HepG2 (cell line): Measurements from ENCODE around the gene SLX9. TPM values are rescaled to one million over a fixed set of nuclear protein-coding genes. Genes with fewer than 3 reads are reported as not detected.
A peak's percentile ranks its signal among the peaks of the same experiment; 100 is the strongest.

Experiments used
- ARNTL ChIP-seq: sonication (generic); formaldehyde crosslinking; IDR thresholded peaks from 2 replicates; pipeline ENCODE4 v1.4.0; 2020; ENCODE audit warnings: mild to moderate bottlenecking, missing genetic modification reagents
- CBX2 ChIP-seq, 2 experiments: fragments of 200-600 bp in 1 of 2; sonication (generic); formaldehyde crosslinking in 1 of 2; IDR thresholded peaks; 2 replicates each; pipeline versions ENCODE4 v1.7.0 to v1.8.1; 2018 to 2022; ENCODE audit warnings: low read depth in 2 of 2, low read length in 1 of 2, mild to moderate bottlenecking in 1 of 2, missing genetic modification reagents in 1 of 2
- CCAR2 ChIP-seq: fragments of 200-400 bp; formaldehyde crosslinking; optimal IDR thresholded peaks from 2 replicates; pipeline ENCODE3; 2018; ENCODE audit warnings: low read depth, mild to moderate bottlenecking, low read length, moderate library complexity
- ETV5 ChIP-seq: IDR thresholded peaks from 2 replicates; pipeline ENCODE4 v1.6.1; 2018; ENCODE audit warnings: missing biosample characterization, missing genetic modification reagents, inconsistent platforms, borderline replicate concordance
- GATAD2A ChIP-seq: IDR thresholded peaks from 2 replicates; pipeline ENCODE4 v1.6.1; 2016
- HCFC1 ChIP-seq: fragments of 150-350 bp; IDR thresholded peaks from 2 replicates; pipeline ENCODE4 v1.6.1; 2014; ENCODE audit warnings: low read depth, low read length
- HNRNPL ChIP-seq: fragments of 200-400 bp; formaldehyde crosslinking; IDR thresholded peaks from 2 replicates; pipeline ENCODE4 v1.6.1; 2017; ENCODE audit warnings: mild to moderate bottlenecking, low read depth, low read length
- ISL2 ChIP-seq: sonication (generic); formaldehyde crosslinking; IDR thresholded peaks from 2 replicates; pipeline ENCODE4 v1.5.0; 2020; ENCODE audit warnings: missing genetic modification reagents
- MBD4 ChIP-seq: IDR thresholded peaks from 2 replicates; pipeline ENCODE4 v1.6.1; 2012; ENCODE audit warnings: low read length, inconsistent platforms, borderline replicate concordance
- NAIF1 ChIP-seq: sonication (generic); formaldehyde crosslinking; IDR thresholded peaks from 2 replicates; pipeline ENCODE4 v1.5.0; 2020; ENCODE audit warnings: mild to moderate bottlenecking, missing genetic modification reagents, borderline replicate concordance
- RXRA ChIP-seq: sonication (generic); formaldehyde crosslinking; IDR thresholded peaks from 2 replicates; pipeline ENCODE4 v1.5.1; 2020; ENCODE audit warnings: missing genetic modification reagents
- SP5 ChIP-seq: IDR thresholded peaks from 2 replicates; pipeline ENCODE4 v1.6.1; 2016; ENCODE audit warnings: low read depth, borderline replicate concordance
- TCF7 ChIP-seq: sonication (generic); IDR thresholded peaks from 2 replicates; pipeline ENCODE4 v1.6.1; 2016; ENCODE audit warnings: antibody characterized with exemption, low read depth
- THRA ChIP-seq: sonication (generic); formaldehyde crosslinking; IDR thresholded peaks from 2 replicates; pipeline ENCODE4 v1.4.0; 2020; ENCODE audit warnings: missing genetic modification reagents, borderline replicate concordance
- U2AF1 ChIP-seq: fragments of 200-400 bp; formaldehyde crosslinking; optimal IDR thresholded peaks from 2 replicates; pipeline ENCODE3; 2017; ENCODE audit warnings: mild to moderate bottlenecking, low read depth, low read length
- ZFP36L2 ChIP-seq: sonication (generic); formaldehyde crosslinking; IDR thresholded peaks from 2 replicates; pipeline ENCODE4 v1.4.0; 2020; ENCODE audit warnings: missing genetic modification reagents
- ZNF205 ChIP-seq: IDR thresholded peaks from 2 replicates; pipeline ENCODE4 v1.6.1; 2018; ENCODE audit warnings: missing biosample characterization, missing genetic modification reagents
- ZNF225 ChIP-seq: sonication (generic); formaldehyde crosslinking; IDR thresholded peaks from 2 replicates; pipeline ENCODE4 v1.4.0; 2020; ENCODE audit warnings: mild to moderate bottlenecking, missing genetic modification reagents
- ZNF256 ChIP-seq: sonication (generic); formaldehyde crosslinking; conservative IDR thresholded peaks from 2 replicates; pipeline ENCODE4 v1.4.0; 2020; ENCODE audit warnings: missing genetic modification reagents
- ZNF550 ChIP-seq: sonication (generic); formaldehyde crosslinking; IDR thresholded peaks from 2 replicates; pipeline ENCODE4 v1.4.0; 2020; ENCODE audit warnings: mild to moderate bottlenecking, missing genetic modification reagents, borderline replicate concordance
- ZNF720 ChIP-seq: sonication (generic); formaldehyde crosslinking; IDR thresholded peaks from 2 replicates; pipeline ENCODE4 v1.4.0; 2020; ENCODE audit warnings: missing genetic modification reagents
- ZNF773 ChIP-seq: sonication (generic); formaldehyde crosslinking; IDR thresholded peaks from 2 replicates; pipeline ENCODE4 v1.4.0; 2020; ENCODE audit warnings: missing genetic modification reagents, borderline replicate concordance
- ZNF782 ChIP-seq: sonication (generic); formaldehyde crosslinking; IDR thresholded peaks from 2 replicates; pipeline ENCODE4 v1.4.0; 2020; ENCODE audit warnings: missing genetic modification reagents, mild to moderate bottlenecking, borderline replicate concordance
- polyA plus RNA-seq, 8 experiments: library from polyadenylated mRNA; depleted of rRNA in 3 of 8; stranded (reverse) in 7 of 8; unstranded in 1 of 8; fragments of >200 nt; fragmentation: Illumina TruSeq in 4 of 8; extraction: Trizol in 4 of 8; gene quantifications; 2 replicates each; pipeline versions ENCODE4 v1.2.1 to v1.2.3, GENCODE V29; 2011 to 2016; ENCODE audit warnings: low read depth in 4 of 8, missing spikeins in 1 of 8, mixed read lengths in 1 of 8; ENCODE audit not compliant: insufficient read depth in 1 of 8
- total RNA-seq, 5 experiments: library from RNA; depleted of rRNA; stranded (reverse); fragments of >200 nt; fragmentation: Illumina TruSeq; extraction: Trizol; gene quantifications; 2 replicates each; pipeline ENCODE4 v1.2.3, GENCODE V29; 2016; ENCODE audit warnings: low read depth in 1 of 5
- TF ChIP-seq, protein P1 (sequence below): sonication (generic); formaldehyde crosslinking; IDR thresholded peaks from 2 replicates; pipeline ENCODE4 v1.4.0; 2020; ENCODE audit warnings: missing genetic modification reagents
- TF ChIP-seq, protein P2 (sequence below): IDR thresholded peaks from 2 replicates; pipeline ENCODE4 v1.6.1; 2016; ENCODE audit warnings: low read depth
- TF ChIP-seq, protein P3 (sequence below): sonication (generic); formaldehyde crosslinking; IDR thresholded peaks from 2 replicates; pipeline ENCODE4 v1.8.1; 2023; ENCODE audit warnings: mild to moderate bottlenecking, missing genetic modification reagents

Gene SLX9
- total and polyA plus RNA-seq, 2 of the 13 experiments (the other 11 are each of a cell fraction or from before 2014, with no cell fraction given), result 21.0 to 47.1 TPM

- no peak for TF ChIP-seq ETV5 (CRISPR knock-in tag)
- TF ChIP-seq ISL2 (CRISPR knock-in tag), result no peak
- TF ChIP-seq ZNF256, result no peak
- no peak for TF ChIP-seq TCF7
- TF ChIP-seq ZFP36L2 (CRISPR knock-in tag), result no peak
- no peak for TF ChIP-seq U2AF1
- TF ChIP-seq MBD4, result no peak
- no peak for TF ChIP-seq ZNF205 (CRISPR knock-in tag)
- peak; percentile 65; the same call in 1 of the 2 replicates for TF ChIP-seq RXRA (CRISPR knock-in tag)
- TF ChIP-seq, protein P1, sequence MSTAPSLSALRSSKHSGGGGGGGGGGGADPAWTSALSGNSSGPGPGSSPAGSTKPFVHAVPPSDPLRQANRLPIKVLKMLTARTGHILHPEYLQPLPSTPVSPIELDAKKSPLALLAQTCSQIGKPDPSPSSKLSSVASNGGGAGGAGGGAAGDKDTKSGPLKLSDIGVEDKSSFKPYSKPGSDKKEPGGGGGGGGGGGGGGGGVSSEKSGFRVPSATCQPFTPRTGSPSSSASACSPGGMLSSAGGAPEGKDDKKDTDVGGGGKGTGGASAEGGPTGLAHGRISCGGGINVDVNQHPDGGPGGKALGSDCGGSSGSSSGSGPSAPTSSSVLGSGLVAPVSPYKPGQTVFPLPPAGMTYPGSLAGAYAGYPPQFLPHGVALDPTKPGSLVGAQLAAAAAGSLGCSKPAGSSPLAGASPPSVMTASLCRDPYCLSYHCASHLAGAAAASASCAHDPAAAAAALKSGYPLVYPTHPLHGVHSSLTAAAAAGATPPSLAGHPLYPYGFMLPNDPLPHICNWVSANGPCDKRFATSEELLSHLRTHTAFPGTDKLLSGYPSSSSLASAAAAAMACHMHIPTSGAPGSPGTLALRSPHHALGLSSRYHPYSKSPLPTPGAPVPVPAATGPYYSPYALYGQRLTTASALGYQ (CRISPR knock-in tag), result no peak
- no peak for TF ChIP-seq ZNF773 (CRISPR knock-in tag)
- TF ChIP-seq HNRNPL, result 0 out of 2 replicates have a peak, but pooled peaks have one; percentile 58
- TF ChIP-seq, protein P2, sequence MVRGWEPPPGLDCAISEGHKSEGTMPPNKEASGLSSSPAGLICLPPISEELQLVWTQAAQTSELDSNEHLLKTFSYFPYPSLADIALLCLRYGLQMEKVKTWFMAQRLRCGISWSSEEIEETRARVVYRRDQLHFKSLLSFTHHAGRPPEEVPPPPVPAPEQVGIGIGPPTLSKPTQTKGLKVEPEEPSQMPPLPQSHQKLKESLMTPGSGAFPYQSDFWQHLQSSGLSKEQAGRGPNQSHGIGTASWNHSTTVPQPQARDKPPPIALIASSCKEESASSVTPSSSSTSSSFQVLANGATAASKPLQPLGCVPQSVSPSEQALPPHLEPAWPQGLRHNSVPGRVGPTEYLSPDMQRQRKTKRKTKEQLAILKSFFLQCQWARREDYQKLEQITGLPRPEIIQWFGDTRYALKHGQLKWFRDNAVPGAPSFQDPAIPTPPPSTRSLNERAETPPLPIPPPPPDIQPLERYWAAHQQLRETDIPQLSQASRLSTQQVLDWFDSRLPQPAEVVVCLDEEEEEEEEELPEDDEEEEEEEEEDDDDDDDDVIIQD, result no peak
- TF ChIP-seq GATAD2A, result peak; percentile 46; the same call in 1 of the 2 replicates
- no peak for TF ChIP-seq CCAR2
- no peak for TF ChIP-seq SP5 (CRISPR knock-in tag)
- TF ChIP-seq HCFC1, result no peak
- no peak for TF ChIP-seq ZNF225
- no peak; the same call in 1 of the 2 replicates for TF ChIP-seq THRA (CRISPR knock-in tag)
- no peak for TF ChIP-seq ARNTL (CRISPR knock-in tag)
- no peak for TF ChIP-seq ZNF550 (CRISPR knock-in tag)
- TF ChIP-seq, protein P3, sequence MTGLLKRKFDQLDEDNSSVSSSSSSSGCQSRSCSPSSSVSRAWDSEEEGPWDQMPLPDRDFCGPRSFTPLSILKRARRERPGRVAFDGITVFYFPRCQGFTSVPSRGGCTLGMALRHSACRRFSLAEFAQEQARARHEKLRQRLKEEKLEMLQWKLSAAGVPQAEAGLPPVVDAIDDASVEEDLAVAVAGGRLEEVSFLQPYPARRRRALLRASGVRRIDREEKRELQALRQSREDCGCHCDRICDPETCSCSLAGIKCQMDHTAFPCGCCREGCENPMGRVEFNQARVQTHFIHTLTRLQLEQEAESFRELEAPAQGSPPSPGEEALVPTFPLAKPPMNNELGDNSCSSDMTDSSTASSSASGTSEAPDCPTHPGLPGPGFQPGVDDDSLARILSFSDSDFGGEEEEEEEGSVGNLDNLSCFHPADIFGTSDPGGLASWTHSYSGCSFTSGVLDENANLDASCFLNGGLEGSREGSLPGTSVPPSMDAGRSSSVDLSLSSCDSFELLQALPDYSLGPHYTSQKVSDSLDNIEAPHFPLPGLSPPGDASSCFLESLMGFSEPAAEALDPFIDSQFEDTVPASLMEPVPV (CRISPR knock-in tag), result no peak
- TF ChIP-seq ZNF782, result no peak
- no peak for TF ChIP-seq NAIF1 (CRISPR knock-in tag)
- TF ChIP-seq ZNF720 (CRISPR knock-in tag), result no peak
- TF ChIP-seq CBX2 (IDR thresholded peaks at IDR 0.05; ENCODE audit: low read depth, low read length), result no peak
- TF ChIP-seq CBX2 (CRISPR knock-in tag; IDR thresholded peaks at IDR 0.05; ENCODE audit: low read depth), result no peak
Measured at GRCh38 chr21:44996501-44996921, 56.7 kb downstream of the SLX9 start (continued).
